ENCODE measurements around the gene MYG1.

MYG1 gene

GRCh38 chr12:53299454-53300180 is at the start of gene MYG1 (continued):
- TF ChIP-seq, protein P1, sequence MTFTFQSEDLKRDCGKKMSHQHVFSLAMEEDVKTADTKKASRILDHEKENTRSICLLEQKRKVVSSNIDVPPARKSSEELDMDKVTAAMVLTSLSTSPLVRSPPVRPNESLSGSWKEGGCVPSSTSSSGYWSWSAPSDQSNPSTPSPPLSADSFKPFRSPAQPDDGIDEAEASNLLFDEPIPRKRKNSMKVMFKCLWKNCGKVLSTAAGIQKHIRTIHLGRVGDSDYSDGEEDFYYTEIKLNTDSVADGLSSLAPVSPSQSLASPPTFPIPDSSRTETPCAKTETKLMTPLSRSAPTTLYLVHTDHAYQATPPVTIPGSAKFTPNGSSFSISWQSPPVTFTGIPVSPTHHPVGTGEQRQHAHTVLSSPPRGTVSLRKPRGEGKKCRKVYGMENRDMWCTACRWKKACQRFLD (tag by site-specific recombination; IDR thresholded peaks at IDR 0.05) = no peak
- TF ChIP-seq, protein P2, sequence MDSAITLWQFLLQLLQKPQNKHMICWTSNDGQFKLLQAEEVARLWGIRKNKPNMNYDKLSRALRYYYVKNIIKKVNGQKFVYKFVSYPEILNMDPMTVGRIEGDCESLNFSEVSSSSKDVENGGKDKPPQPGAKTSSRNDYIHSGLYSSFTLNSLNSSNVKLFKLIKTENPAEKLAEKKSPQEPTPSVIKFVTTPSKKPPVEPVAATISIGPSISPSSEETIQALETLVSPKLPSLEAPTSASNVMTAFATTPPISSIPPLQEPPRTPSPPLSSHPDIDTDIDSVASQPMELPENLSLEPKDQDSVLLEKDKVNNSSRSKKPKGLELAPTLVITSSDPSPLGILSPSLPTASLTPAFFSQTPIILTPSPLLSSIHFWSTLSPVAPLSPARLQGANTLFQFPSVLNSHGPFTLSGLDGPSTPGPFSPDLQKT (IDR thresholded peaks at IDR 0.05; ENCODE audit: borderline replicate concordance, low read depth, low read length) = 0 out of 2 replicates have a peak, but pooled peaks have one; percentile 22
- TF ChIP-seq ZFP3 (tag by site-specific recombination; IDR thresholded peaks at IDR 0.05; ENCODE audit: low read depth) = no peak
- peak; percentile 50 for TF ChIP-seq ZBTB8A (tag by site-specific recombination; IDR thresholded peaks at IDR 0.05)
- peak; percentile 93 for TF ChIP-seq ZNF76 (tag by site-specific recombination; IDR thresholded peaks at IDR 0.05; ENCODE audit: borderline replicate concordance, low read depth)
- TF ChIP-seq, protein P3, sequence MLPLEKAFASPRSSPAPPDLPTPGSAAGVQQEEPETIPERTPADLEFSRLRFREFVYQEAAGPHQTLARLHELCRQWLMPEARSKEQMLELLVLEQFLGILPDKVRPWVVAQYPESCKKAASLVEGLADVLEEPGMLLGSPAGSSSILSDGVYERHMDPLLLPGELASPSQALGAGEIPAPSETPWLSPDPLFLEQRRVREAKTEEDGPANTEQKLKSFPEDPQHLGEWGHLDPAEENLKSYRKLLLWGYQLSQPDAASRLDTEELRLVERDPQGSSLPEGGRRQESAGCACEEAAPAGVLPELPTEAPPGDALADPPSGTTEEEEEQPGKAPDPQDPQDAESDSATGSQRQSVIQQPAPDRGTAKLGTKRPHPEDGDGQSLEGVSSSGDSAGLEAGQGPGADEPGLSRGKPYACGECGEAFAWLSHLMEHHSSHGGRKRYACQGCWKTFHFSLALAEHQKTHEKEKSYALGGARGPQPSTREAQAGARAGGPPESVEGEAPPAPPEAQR (tag by site-specific recombination; IDR thresholded peaks at IDR 0.05) = no peak
- peak; percentile 98 for TF ChIP-seq SP2 (tag by site-specific recombination; IDR thresholded peaks at IDR 0.05)
- TF ChIP-seq KLF1 (tag by site-specific recombination; IDR thresholded peaks at IDR 0.05) = no peak; the same call in 1 of the 2 replicates
- no peak for TF ChIP-seq ZNF140 (tag by site-specific recombination; IDR thresholded peaks at IDR 0.05)
- no peak for TF ChIP-seq ZNF223 (tag by site-specific recombination; IDR thresholded peaks at IDR 0.05)
- TF ChIP-seq, protein P4, sequence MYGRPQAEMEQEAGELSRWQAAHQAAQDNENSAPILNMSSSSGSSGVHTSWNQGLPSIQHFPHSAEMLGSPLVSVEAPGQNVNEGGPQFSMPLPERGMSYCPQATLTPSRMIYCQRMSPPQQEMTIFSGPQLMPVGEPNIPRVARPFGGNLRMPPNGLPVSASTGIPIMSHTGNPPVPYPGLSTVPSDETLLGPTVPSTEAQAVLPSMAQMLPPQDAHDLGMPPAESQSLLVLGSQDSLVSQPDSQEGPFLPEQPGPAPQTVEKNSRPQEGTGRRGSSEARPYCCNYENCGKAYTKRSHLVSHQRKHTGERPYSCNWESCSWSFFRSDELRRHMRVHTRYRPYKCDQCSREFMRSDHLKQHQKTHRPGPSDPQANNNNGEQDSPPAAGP (tag by site-specific recombination; IDR thresholded peaks at IDR 0.05) = peak; percentile 59; the same call in 1 of the 2 replicates
- no peak for TF ChIP-seq HOXA7 (CRISPR knock-in tag; IDR thresholded peaks at IDR 0.05; ENCODE audit: borderline replicate concordance)
- TF ChIP-seq ZNF560 (tag by site-specific recombination; IDR thresholded peaks at IDR 0.05; ENCODE audit: borderline replicate concordance) = no peak
- TF ChIP-seq ZNF302 (tag by site-specific recombination; IDR thresholded peaks at IDR 0.05; ENCODE audit: low read depth) = no peak
- TF ChIP-seq GLIS1 (tag by site-specific recombination; IDR thresholded peaks at IDR 0.05) = peak; percentile 49
- no peak for TF ChIP-seq ZNF791 (tag by site-specific recombination; IDR thresholded peaks at IDR 0.05)
- TF ChIP-seq TSHZ1 (tag by site-specific recombination; IDR thresholded peaks at IDR 0.05; ENCODE audit: borderline replicate concordance) = no peak
- no peak for TF ChIP-seq MEIS1 (CRISPR knock-in tag; IDR thresholded peaks at IDR 0.05; ENCODE audit: borderline replicate concordance)
- TF ChIP-seq ZNF146 (tag by site-specific recombination; IDR thresholded peaks at IDR 0.05) = 0 out of 2 replicates have a peak, but pooled peaks have one; percentile 34
- TF ChIP-seq ZSCAN4 (tag by site-specific recombination; IDR thresholded peaks at IDR 0.05) = peak; percentile 21; the same call in 1 of the 2 replicates
- TF ChIP-seq ZNF623 (tag by site-specific recombination; IDR thresholded peaks at IDR 0.05) = 0 out of 2 replicates have a peak, but pooled peaks have one; percentile 12
- TF ChIP-seq, protein P5, sequence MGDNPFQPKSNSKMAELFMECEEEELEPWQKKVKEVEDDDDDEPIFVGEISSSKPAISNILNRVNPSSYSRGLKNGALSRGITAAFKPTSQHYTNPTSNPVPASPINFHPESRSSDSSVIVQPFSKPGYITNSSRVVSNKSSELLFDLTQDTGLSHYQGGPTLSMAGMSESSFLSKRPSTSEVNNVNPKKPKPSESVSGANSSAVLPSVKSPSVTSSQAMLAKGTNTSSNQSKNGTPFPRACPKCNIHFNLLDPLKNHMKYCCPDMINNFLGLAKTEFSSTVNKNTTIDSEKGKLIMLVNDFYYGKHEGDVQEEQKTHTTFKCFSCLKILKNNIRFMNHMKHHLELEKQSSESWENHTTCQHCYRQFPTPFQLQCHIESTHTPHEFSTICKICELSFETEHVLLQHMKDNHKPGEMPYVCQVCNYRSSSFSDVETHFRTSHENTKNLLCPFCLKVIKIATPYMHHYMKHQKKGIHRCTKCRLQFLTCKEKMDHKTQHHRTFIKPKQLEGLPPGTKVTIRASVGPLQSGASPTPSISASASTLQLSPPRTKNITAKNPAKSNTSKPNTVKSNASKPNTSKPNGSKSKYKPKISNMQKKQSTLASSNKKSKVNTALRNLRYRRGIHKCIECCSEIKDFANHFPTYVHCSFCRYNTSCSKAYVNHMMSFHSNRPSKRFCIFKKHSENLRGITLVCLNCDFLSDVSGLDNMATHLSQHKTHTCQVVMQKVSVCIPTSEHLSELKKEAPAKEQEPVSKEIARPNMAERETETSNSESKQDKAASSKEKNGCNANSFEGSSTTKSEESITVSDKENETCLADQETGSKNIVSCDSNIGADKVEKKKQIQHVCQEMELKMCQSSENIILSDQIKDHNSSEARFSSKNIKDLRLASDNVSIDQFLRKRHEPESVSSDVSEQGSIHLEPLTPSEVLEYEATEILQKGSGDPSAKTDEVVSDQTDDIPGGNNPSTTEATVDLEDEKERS (tag by site-specific recombination; IDR thresholded peaks at IDR 0.05) = no peak
- peak; percentile 95 for TF ChIP-seq ZXDB (tag by site-specific recombination; IDR thresholded peaks at IDR 0.05)
- TF ChIP-seq ZEB2 (tag by site-specific recombination; IDR thresholded peaks at IDR 0.05) = peak; percentile 76; the same call in 1 of the 2 replicates
- TF ChIP-seq FEZF1 (tag by site-specific recombination; IDR thresholded peaks at IDR 0.05) = peak; percentile 56
- no peak; the same call in 1 of the 2 replicates for TF ChIP-seq GLIS2 (tag by site-specific recombination; IDR thresholded peaks at IDR 0.05)
- TF ChIP-seq HOXD13 (CRISPR knock-in tag; IDR thresholded peaks at IDR 0.05; ENCODE audit: borderline replicate concordance) = no peak; the same call in 1 of the 2 replicates

Data from HEK293 (cell line).